ENCODE results near the gene ITGBL1. TPM values are rescaled to one million over a fixed set of nuclear protein-coding genes. Genes with fewer than 3 reads are reported as not detected.

ITGBL1 gene
- total RNA-seq, 4 donors from 2014 or later: 0.27 to 2.6 (median 0.83) TPM; not detected in 1

GRCh38 chr13:101473458-101473857 lies 21.0 kb downstream of the ITGBL1 start:
- Histone ChIP-seq H3K27me3 (no peaks in the 10 kb centered on the region), H3K27ac (no peak overlapping the region), H3K4me1 (no peaks in the 10 kb centered on the region), H3K36me3 (no peaks in the 10 kb centered on the region), H3K4me3 (no peak overlapping the region), H3K9me3 (no peaks in the 10 kb centered on the region)
- DNase-seq: no peak
- TF ChIP-seq POLR2A (IDR thresholded peaks at IDR 0.05): no peak
- TF ChIP-seq, protein P1, sequence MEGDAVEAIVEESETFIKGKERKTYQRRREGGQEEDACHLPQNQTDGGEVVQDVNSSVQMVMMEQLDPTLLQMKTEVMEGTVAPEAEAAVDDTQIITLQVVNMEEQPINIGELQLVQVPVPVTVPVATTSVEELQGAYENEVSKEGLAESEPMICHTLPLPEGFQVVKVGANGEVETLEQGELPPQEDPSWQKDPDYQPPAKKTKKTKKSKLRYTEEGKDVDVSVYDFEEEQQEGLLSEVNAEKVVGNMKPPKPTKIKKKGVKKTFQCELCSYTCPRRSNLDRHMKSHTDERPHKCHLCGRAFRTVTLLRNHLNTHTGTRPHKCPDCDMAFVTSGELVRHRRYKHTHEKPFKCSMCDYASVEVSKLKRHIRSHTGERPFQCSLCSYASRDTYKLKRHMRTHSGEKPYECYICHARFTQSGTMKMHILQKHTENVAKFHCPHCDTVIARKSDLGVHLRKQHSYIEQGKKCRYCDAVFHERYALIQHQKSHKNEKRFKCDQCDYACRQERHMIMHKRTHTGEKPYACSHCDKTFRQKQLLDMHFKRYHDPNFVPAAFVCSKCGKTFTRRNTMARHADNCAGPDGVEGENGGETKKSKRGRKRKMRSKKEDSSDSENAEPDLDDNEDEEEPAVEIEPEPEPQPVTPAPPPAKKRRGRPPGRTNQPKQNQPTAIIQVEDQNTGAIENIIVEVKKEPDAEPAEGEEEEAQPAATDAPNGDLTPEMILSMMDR (IDR thresholded peaks at IDR 0.05): no peak

GRCh38 chr13:101474419-101474957 lies 22.0 kb downstream of the ITGBL1 start:
- DNase-seq: no peak
- H3K36me3 ChIP-seq: no peaks in the 10 kb centered on the region
- H3K4me3 ChIP-seq: no peak overlapping the region
- H3K27me3 ChIP-seq: no peaks in the 10 kb centered on the region
- no peak for TF ChIP-seq POLR2A (IDR thresholded peaks at IDR 0.05)
- TF ChIP-seq, protein P1 (IDR thresholded peaks at IDR 0.05): no peak
- H3K4me1 ChIP-seq: no peaks in the 10 kb centered on the region
- H3K9me3 ChIP-seq: no peaks in the 10 kb centered on the region
- H3K27ac ChIP-seq: no peak overlapping the region

- Histone ChIP-seq H3K4me3 (no peak overlapping the region), H3K27me3 (no peaks in the 10 kb centered on the region), H3K4me1 (no peaks in the 10 kb centered on the region), H3K27ac (no peak overlapping the region), H3K9me3 (no peaks in the 10 kb centered on the region), H3K36me3 (no peaks in the 10 kb centered on the region)
- DNase-seq: no peak
- TF ChIP-seq, protein P1 (IDR thresholded peaks at IDR 0.05): no peak
- no peak for TF ChIP-seq POLR2A (IDR thresholded peaks at IDR 0.05)
These were observed 23.1 kb downstream of the ITGBL1 start for GRCh38 chr13:101475536-101475935.

DNA sequence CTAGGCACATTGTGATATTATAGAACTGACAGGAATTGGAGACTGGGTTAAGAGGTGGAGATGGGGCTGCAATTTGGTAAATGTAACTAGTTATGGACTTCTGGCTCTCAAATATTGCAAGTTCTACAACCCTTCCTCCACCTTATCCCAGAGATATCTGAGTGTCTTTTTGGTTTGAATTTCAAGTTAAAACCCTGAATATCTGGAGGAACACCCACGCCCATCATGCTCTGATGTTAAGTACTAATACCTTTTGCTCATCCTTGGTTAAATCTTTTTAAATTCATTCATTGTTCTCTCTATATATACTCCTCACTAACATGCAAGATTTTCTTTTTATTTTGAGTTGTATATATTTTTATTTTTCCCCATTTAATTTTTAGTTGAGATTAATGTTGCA lies 28.9 kb downstream of the ITGBL1 start:
- no peak for DNase-seq
- no peaks in the 10 kb centered on the region for H3K4me1 ChIP-seq
- TF ChIP-seq POLR2A (IDR thresholded peaks at IDR 0.05): no peak
- TF ChIP-seq, protein P1 (IDR thresholded peaks at IDR 0.05): no peak
- no peaks in the 10 kb centered on the region for H3K27me3 ChIP-seq
- no peaks in the 10 kb centered on the region for H3K9me3 ChIP-seq
- no peak overlapping the region for H3K4me3 ChIP-seq
- H3K27ac ChIP-seq: no peak overlapping the region
- no peaks in the 10 kb centered on the region for H3K36me3 ChIP-seq

- TF ChIP-seq, protein P1 (IDR thresholded peaks at IDR 0.05): no peak
- no peak for TF ChIP-seq POLR2A (IDR thresholded peaks at IDR 0.05)
- no peak for DNase-seq
- H3K36me3 ChIP-seq: no peaks in the 10 kb centered on the region
These were observed 34.4 kb downstream of the ITGBL1 start for GRCh38 chr13:101486708-101487437.

More at GRCh38 chr13:101486708-101487437, 34.4 kb downstream of the ITGBL1 start:
- no peaks in the 10 kb centered on the region for H3K4me1 ChIP-seq
- no peak overlapping the region for H3K4me3 ChIP-seq
- H3K9me3 ChIP-seq: no peaks in the 10 kb centered on the region
- no peaks in the 10 kb centered on the region for H3K27me3 ChIP-seq
- no peak overlapping the region for H3K27ac ChIP-seq

Data from Peyer's patch (tissue), 4 donors.